Stimulated activated CD8-positive, alpha-beta memory T cell treated with anti-CD3 and anti-CD28 coated beads, Interleukin-15, amount 100 ng/mL, for 48 hours (primary cell): Measurements from ENCODE around the gene ABHD17A.

Source experiments
- DNase-seq, 2 donors: peaks; one replicate each; pipeline ENCODE4 v3.0.0-alpha.2; 2020; ENCODE audit warnings: low read depth in 2 of 2

ABHD17A gene

DNA sequence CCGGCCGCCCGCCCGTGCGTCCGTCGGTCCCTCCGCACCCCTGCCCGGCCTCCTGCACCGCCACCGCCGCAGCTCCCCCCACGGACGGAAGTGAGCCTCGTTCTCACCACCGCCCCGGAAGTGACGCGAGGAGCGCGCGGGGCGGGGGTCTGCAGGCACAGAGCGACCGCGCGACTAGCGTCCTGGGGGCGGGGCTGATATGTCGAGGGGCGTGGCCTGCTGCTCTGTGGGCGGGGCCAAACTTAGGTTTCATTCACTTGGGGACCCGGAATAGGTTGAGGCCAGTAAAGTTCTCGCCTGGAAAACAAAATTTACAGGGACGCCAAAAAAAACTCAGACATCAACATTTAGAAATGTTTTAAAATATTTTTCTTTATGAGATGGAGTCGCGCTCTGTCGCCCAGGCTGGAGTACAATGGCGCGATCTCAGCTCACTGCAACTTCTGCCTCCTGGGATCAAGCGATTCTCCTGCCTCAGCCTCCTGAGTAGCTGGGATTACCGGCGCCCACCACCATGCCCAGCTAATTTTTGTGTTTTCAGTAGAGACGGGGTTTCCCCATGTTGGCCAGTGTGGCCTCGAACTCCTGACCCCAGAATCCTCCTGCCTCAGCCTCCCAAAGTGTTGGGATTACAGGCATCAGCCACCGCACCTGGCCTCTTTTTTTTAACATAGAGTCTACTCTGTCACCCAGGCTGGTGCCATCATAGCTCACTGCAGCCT lies at the start of gene ABHD17A:
Gene ABHD17A, minus strand, starts transcription at position 99 of the 722 bp plus-strand sequence. CDS start 3,930 bp downstream, outside the sequence.
- peak; percentile 94 for DNase-seq

DNA sequence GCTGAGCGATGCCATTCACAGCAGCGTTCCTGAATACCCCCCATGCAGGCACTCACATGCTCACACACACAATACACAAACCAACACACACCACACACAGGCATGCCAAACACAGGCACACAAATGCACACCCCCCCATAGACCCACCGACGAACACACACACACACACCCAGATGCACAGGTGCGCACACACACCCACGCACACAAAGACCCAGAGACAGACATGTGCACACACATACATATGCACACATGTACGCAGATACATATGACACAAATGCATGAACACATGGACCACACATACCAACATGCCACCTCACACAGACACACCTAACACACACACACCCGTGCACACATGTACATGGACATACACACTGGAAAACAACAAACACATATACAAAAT lies 48.6 kb upstream of the ABHD17A start:
- DNase-seq = no peak

DNA sequence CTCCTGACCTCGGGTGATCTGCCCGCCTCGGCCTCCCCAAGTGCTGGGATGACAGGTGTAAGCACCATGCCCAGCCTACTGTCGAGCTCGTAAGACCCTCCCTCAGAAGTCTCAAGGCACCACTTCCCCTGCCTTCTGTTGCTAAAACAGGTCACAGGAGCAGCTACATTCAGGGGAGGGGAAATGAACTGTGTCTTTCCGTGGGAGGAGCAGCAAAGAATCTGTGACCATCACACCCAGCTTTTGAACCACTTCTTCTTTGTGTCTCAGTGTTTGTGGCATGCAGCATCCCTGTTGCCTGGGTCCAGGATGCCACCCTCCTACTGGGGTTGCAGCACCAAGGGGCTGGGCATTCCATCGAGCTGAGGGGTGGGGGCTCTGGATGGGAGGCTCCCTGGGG lies 47.9 kb upstream of the ABHD17A start:
- DNase-seq = no peak

DNA sequence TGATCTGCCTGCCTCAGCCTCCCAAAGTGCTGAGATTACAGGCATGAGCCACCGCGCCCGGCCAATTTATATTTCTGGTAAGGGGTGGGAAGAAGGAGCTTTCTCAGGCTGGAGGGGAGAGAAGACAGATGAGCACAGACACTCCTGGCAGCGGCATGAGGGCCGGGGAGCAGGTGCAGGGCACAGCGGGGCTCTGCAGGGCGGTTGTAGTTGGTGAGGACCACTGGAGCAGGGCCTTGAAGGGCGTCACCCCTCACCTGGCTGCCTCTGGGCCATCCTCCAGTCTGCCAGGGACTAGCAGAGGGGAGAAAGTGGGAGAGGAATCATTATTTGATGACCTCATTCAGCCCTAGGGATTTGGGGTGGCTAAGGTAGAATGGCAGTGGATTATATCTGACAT lies 47.1 kb upstream of the ABHD17A start:
- no peak for DNase-seq

DNA sequence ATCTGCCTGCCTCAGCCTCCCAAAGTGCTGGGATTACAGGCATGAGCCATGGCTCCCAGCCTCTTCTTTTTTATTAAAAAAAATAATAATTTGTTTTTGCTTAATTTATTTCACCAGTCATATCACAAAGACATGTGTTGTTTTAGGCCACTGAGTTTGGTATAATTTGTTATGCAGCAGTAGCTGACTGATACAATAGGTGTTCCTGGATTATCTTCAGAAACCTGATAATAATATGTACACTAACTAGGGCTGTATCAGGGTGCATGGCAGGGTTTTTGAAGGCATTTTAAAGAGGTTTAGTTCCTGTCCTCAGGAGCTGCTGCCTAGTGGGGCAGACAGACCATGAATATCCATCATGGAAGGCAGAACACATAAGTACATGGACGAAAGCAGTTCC lies 46.1 kb upstream of the ABHD17A start:
- DNase-seq = no peak

DNA sequence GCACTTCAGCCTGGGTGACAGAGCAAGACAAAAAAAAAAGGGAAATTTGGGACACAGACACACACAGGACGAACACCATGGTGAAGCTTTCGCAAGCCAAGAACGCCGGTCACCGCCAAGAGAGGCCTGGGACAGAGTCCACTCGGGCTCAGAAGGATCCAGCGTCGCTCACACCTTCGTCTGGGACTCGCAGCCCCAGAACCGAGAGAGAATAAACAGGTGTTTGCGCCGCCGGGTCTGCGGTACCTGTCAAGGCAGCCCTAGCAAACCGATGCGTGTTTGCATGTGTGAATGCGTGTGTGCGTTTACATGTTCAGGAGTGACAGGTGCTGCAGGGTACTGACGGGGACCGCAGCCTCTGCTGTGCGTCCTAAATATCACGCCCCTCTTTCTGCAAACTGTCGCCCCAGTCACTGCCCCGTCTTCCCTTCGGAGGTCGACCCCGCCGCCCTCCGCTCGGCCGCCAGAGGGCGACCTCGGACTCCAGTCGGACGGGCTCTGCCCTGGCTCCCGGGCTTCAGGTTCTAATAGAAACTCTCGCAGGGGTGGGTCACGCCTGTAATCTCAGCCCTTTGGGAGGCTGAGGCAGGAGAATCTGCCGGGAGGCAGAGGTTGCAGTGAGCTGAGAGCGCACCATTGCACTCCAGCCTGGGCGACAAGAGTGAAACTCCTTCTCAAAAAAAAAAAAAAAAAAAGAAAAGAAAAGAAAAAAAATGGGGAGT lies 43.9 kb upstream of the ABHD17A start:
- DNase-seq = peak; percentile 73 to 79

DNA sequence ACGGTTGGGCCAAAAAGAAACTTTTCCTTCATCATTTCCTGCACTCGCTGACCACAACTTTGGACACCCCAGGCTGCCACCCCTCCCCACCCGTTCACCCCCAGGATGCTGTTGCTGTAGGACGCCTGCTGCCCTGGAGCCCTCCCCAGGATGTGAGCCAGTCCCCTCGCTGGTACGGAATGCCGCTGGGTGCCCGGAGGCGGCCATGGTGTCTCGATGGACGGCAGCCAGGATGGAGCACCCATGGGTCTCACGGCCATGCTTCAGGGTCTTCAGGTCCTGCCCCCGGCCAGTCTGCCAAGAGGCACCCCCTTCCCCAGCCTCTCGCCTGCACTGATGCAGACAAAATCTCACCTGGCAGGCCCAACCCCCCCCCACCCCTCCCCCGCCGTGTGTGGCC lies 40.2 kb upstream of the ABHD17A start:
- DNase-seq = no peak

DNA sequence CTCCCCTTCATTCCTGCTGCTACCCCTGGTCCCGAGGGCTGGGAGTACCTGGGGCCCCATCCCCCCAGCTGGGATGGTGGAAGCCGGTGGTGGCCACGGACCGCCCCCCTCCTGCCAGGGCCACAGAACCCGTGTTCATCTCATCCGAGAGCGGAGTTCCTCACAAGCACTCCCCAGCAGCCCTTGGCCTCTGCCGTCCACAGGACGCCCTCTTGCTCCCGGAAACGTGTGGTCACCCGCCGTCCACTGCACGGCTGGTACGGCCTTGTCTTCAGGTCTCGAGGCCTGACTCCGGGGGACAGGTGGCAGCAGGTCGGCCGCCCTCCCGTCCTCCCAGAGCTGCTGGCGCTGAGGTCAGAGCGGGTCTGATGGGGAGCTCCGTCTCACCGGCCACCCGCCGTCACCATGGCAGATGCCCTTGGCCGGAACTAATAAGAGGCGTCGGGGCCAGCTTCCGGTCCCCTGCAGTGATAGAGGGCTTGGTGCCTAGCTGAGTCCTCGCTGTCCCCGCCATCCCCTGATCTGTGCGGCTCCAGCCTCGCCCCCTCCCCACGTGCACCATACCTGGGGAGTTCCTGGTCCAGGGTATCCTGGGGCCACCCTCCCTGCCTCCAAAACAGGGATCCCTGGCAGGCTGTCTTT lies 39.1 kb upstream of the ABHD17A start:
- DNase-seq = no peak

DNA sequence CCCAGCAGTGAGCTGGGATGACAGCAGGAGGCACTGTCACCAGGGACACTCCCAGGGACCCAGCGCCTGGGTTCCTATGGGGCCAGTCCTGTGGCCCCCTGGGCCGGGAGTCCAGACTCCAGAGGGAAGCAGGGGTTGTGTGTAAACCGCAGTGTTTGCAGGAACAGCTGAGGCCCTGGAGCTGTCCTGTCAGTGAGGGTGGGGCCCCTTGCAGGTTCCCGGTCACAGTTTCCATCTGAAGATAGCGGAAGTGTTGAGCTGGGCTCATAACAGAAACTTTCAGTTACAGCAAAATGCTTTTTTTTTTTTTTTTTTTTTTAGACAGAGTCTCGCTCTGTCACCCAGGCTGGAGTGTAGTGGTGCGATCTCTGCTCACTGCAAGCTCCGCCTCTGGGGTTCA lies 38.0 kb upstream of the ABHD17A start:
- no peak for DNase-seq

DNA sequence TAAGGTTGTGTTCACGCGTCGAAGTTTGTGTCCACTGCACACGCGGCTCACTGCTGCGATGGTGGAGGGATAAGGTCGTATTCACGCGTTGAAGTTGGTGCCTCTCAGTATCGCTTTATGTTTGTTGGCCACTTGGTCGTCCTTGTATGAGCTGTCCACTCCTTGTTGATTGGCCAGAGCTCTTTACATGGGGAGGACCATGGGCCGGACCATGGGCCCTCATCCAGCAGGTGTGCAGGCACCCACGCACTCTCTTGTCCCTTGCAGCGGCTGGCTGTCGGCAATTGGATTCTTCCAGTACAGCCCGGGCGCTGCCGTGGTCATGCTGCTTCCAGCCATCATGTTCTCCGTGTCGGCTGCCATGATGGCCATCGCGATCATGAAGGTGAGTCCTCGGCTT lies 37.5 kb upstream of the ABHD17A start:
- no peak for DNase-seq

DNA sequence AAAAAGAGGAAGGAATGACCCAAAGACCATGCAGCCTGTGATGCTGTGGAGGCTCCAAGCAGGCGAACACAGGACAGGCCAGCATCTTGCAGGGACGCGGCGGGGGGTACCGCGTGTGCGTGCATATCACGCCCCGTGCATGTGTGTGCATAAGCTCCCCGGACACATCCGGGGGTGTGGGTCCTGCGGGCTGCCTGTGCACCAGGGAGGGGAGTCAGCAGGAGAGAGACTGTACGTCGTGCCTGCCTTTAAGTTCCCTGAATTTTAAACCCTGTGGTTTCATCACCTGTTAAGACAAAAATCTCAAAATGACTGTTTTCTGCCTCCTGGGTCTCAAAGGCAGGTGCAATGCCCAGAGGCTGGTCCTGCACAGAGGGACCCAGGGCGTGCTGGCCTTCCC lies 36.5 kb upstream of the ABHD17A start:
- DNase-seq = no peak

DNA sequence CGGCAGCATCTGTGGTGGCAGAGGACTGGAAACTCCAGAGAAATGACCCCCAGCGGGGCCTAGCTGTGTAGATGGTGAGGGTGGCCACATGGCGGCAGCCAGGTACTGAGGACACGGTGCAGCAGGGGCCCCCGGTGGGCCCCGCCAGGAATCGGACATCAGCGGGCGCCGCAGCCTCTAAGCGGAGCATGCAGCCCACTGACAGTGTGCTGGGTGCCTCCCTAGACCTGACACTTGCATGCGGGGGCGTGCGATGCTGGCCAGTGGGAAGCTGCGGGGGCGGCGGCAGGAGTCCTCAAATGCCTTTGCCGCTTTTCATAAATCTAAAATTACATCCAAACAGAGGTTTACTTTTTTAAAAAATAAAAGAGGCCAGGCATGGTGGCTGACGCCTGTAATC lies 36.0 kb upstream of the ABHD17A start:
- DNase-seq = no peak

DNA sequence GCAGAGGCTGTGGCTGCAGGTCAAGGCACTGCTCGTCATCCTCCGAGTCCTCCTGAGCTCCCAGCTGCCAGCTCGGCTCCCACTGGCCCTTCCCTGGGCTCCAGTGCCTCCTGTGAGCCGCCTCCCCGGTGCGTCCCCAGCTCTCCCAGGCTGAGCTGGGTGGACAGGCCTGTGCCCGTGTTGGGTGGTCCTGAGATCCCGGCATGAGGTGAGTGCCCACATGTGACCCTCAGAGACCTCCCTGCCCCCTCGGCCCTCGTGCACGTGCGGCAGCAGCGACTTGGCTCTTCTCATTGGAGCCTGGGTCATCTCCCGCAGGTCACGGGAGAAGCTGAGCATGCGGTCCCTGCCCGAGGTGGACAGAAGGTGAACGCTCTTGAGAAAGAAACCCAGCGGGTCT lies 35.3 kb upstream of the ABHD17A start:
- DNase-seq = no peak

DNA sequence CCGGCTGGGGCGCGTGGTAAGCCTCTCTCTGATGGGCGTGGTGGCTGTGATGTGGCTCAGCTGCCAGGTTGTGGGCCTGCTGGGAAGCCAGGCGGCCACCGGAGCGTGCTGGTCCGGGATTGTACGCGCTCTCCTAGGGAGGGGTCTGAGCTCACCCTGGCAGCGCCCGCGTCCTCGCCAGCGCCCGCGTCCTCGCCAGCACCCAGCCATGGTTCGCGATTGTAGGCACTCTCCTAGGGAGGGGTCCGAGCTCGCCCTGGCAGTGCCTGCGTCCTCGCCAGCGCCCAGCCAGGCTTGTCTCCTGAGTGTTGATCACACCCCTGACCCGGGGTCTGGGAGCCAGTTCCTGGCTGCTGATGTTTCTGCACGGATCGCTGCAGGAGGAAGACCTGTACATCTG lies 33.7 kb upstream of the ABHD17A start:
- no peak for DNase-seq

DNA sequence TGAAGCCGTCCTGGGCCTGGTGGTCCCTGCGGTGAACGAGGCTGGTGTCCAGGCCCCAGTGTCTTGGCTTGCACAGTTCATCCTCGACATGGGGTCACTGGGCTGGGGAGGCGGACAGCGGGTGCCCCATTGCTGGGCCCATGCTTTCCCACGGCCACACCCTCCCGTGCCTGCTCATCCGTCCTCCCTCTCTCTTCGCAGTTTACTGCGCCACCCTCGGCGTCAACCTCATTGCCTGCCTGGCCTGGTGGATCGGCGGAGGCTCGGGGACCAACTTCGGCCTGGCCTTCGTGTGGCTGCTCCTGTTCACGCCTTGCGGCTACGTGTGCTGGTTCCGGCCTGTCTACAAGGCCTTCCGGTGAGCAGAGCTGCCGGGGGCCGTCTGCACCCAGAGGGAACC lies 32.6 kb upstream of the ABHD17A start:
- no peak for DNase-seq

DNA sequence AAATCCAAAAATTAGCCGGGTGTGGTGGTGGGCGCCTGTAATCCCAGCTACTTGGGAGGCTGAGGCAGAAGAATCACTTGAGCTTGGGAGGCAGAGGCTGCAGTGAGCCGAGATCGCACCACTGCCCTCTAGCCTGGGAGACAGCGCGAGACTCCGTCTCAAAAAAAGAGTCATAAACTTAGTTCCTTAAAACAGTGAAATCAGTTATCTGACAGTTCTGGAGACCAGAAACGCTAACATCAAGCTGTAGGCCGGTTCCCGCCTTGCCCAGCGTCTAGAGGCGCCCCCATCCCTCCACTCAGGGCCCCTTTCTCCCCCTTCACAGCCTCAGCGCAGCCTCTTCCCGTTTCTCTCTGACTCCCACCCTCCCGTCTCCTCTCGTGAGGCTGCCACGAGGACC lies 31.9 kb upstream of the ABHD17A start:
- no peak for DNase-seq

DNA sequence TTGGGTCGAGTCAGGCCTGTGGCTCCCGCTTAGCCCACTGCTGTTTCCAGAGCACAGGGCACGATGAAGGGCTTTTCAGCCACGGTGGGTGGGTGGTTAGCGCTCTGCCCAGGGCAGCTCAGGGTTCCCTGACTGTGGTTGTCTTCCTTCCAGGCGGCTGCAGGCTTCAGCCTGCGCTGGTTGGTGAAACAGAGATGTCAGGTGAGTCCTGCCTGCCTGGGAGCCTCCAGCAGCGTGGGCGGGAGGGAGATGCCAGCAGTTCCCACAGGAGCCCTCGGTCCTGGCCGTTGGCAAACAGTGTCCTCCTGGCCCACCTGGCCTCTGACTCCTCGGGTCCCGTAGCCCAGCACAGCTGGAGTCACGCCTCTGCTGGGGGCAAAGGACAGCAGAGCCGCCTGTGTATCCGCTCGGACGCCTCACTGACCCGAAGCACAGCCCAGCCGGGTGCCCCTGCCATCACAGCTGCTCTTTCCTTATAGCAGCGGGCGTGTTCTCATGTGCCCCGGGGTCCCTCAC lies 29.6 kb upstream of the ABHD17A start:
- no peak for DNase-seq

DNA sequence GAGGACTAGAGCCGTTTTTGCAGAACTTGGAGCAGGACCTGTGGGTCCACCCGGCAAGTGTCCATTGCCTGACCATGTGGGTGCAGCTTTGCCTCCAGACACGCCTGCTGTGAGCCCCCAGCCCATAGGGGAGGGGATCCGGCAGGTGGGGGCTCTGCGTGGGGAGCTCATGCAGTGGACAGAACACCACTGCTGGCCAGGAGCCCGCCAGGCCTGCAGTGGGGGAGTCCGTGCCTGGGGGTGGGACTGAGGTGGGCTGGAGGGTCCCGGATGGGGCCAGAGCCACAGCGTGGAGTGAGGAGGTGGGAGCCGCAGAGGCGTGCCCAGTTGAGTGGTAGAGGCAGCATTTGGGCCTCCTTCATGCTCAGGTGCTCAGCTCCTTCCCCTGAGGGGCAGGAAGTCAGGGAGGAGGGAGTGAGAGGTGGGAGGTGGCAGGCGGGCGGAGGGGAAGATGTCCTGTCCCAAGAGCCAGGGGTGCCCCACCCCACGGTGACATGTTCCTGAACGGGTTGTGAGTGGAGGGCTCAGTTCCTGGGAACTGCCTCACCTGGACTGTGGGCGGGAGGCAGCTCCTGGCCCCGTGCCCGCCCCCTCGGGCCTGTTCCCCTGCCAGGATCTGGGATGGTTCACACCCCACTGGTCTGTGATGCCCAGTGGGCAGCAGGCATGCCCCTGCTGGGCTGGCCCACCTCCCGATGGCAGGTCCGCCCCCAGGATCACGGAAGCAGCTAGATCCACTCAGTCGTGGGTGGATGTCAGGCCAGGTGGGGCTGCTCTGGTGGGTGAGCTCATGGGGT lies 28.7 kb upstream of the ABHD17A start:
- DNase-seq = no peak

DNA sequence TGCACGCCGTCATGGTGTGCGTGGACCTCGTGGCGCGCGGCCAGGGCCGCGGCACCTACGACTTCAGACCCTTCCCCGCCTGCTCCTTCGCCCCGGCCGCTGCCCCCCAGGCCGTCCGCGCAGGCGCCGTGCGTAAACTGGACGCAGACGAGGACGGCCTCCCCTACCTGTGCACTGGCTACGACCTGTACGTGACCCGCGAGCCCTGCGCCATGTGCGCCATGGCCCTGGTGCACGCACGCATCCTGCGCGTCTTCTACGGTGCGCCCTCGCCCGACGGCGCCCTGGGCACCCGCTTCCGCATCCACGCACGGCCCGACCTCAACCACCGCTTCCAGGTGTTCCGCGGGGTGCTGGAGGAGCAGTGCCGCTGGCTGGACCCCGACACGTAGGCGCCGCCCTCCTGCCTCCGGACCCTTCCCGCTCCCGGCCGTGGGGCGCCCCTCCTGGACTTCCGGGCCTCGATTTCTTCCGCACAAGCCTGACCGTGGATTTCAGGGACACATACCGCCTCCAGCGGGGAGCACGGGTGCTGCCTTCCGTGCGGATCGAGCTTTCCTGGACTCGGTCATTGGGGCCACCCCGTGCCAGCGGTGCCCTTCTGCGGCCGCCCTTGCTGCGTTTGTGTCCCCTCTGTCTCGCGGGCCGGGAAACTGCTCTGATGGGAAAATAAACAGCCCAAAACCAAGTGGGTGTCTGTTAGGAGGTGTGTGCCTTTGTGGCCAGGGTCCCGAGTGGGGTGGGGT lies 27.6 kb upstream of the ABHD17A start:
- no peak for DNase-seq

DNA sequence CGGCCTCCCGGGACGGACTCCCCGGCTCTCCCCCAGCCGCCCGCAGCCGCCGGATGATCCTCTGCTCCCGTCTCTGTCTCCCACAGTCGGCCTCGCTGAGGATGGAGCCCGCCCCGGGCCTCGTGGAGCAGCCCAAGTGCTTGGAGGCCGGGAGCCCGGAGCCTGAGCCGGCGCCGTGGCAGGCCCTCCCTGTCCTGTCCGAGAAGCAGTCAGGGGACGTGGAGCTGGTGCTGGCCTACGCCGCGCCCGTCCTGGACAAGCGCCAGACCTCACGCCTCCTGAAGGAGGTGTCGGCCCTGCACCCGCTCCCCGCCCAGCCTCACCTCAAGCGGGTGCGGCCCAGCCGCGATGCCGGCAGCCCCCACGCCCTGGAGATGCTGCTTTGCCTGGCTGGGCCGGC lies 26.7 kb upstream of the ABHD17A start:
- DNase-seq = no peak

DNA sequence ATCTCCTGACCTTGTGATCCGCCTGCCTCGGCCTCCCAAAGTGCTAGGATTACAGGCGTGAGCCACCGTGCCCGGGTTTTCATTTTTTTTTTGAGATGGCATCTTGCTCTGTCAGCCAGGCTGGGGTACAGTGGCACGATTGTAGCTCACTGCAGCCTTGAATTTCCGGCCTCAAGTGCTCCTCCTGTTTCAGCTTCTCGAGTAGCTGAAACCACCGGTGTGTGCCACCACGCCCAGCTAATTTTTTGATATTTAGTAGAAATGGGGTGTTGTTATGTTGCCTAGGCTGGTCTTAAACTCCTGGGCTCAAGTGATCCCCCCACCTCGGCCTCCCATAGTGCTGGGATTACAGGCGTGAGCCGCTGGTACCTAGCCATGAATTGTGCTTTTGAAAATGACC lies 25.8 kb upstream of the ABHD17A start:
- DNase-seq = no peak
